GM08714 (cell line): ENCODE data around the gene PSD.
A peak's percentile ranks its signal among the peaks of the same experiment; 100 is the strongest.
"Not testable (repeated sequence)": the region's sequence is repeated elsewhere in the genome, so short reads cannot be mapped to it uniquely, and the experiment has no call there.

Experiments
- H3K4me3 ChIP-seq: fragments of 200-500 bp; sonication (Bioruptor generic); 2 replicates; pipeline ENCODE4 v1.5.1; 2014; ENCODE audit warnings: mild to moderate bottlenecking, low read length, inconsistent platforms
- ZNF274 ChIP-seq: IDR thresholded peaks from 2 replicates; pipeline ENCODE4 v1.6.1; 2012; ENCODE audit warnings: mild to moderate bottlenecking, low read depth, low read length

Gene PSD

GRCh38 chr10:102418622-102419268 is at the start of gene PSD:
TSS of gene PSD (minus strand) at chr10:102418785. CDS start at chr10:102417038, 1,747 bp downstream.
- no peak for TF ChIP-seq ZNF274

DNA sequence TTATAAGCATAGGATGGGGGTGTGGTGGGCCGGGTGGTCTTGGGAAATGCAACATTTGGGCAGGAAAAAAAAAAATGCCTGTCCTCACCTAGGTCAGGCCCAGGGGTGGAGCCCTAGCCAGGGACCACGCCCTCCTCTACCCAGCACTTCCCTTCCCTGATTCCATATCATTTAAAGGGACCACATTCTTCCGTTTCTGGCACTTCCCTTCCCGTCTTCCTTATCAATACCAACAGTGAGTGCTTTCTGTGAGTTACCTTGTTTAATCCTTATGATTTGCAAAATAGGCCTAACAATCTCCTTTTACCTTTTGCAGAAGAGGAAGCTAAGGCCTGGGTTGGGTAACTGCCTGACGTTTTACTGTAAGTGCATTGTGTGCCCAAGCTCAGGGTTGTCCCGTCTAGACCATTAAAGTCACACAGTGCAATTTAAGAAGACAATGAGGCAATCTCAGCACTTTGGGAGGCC is 49.4 kb upstream of the PSD start:
- TF ChIP-seq ZNF274, result no peak
- H3K4me3 ChIP-seq, result no peak overlapping the region

More at GRCh38 chr10:102418622-102419268, at the start of gene PSD:
- H3K4me3 ChIP-seq, result peak within 1 kb of the TSS; percentile 74; the same call in 1 of the 2 replicates

GRCh38 chr10:102467318-102467717 is 48.7 kb upstream of the PSD start:
- TF ChIP-seq ZNF274, result no peak
- no peak overlapping the region for H3K4me3 ChIP-seq

DNA sequence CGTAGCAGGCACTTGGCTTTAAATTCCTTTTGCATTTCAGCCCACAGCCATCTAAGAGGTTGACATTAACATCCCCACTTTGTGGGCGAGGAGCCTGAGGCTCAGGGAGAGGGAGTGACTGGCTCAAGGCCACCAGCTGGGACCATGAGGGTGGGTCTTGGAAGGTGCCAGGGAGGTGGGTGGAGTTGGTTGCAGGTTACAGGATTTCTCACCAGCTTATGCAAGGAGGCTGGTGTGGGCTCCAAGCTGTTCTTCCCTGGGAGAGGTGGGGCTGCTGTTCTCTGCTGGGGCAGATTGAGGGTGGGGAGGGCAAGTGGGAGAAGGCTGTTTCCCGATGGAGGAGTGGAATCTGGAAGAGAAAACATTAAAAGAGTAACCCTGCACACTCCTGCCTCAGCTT is 46.9 kb upstream of the PSD start:
- H3K4me3 ChIP-seq, result no peak overlapping the region
- no peak for TF ChIP-seq ZNF274

DNA sequence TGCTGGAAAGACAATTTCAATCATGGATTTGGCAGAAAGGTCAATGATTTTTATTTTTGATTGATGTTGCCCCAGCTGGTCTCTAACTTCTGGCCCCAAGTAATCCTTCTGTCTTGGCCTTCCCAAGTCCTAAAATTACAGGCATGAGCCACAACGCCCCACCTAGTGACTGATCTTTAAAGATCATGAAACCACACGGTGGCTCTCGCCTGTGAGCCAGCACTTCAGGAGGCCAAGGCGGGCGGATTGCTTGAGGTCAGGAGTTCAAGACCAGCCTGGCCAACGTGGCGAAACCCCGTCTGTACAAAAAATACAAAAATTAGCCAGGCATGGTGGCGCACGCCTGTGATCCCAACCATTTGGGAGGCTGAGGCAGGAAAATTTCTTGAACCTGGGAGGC is 45.4 kb upstream of the PSD start:
- no peak overlapping the region for H3K4me3 ChIP-seq
- no peak for TF ChIP-seq ZNF274

DNA sequence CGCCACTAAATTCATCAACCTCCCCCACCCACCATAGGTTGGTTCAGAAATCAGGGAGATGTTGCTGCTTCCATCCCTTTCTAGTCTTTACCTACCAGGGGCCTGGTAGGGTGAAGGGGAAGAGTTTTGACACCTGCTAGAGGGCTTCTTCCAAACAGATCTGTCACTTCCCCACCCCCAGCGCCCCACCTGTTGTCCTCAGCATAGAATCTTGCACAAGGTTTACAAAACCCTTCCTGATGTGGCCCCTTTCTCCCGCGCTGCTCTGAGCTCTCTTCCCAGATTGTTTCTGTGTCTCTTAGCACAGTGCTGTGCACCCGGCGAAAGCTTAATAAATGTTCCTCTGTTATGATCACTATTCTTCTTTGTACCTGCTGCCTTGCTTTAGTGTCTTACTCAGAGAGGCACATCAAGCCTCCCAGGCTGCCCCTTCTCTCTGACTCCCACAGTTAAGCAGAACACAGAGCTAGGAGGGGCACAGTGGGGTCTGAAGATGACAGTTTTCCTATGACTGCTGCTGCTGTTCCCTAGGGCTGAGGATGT is 44.0 kb upstream of the PSD start:
- H3K4me3 ChIP-seq, result no peak overlapping the region
- TF ChIP-seq ZNF274, result no peak

GRCh38 chr10:102461187-102462054 is 42.8 kb upstream of the PSD start:
- TF ChIP-seq ZNF274, result no peak
- H3K4me3 ChIP-seq, result peak overlapping the region; percentile 69

- TF ChIP-seq ZNF274, result no peak
- H3K4me3 ChIP-seq, result no peak overlapping the region; the same call in 1 of the 2 replicates
These were observed 42.2 kb upstream of the PSD start for GRCh38 chr10:102460836-102461186.

GRCh38 chr10:102458656-102459055 is 40.1 kb upstream of the PSD start:
- H3K4me3 ChIP-seq, result no peak overlapping the region
- no peak for TF ChIP-seq ZNF274

- no peak for TF ChIP-seq ZNF274
- no peak overlapping the region for H3K4me3 ChIP-seq
These were observed 39.1 kb upstream of the PSD start for GRCh38 chr10:102457591-102458150.

DNA sequence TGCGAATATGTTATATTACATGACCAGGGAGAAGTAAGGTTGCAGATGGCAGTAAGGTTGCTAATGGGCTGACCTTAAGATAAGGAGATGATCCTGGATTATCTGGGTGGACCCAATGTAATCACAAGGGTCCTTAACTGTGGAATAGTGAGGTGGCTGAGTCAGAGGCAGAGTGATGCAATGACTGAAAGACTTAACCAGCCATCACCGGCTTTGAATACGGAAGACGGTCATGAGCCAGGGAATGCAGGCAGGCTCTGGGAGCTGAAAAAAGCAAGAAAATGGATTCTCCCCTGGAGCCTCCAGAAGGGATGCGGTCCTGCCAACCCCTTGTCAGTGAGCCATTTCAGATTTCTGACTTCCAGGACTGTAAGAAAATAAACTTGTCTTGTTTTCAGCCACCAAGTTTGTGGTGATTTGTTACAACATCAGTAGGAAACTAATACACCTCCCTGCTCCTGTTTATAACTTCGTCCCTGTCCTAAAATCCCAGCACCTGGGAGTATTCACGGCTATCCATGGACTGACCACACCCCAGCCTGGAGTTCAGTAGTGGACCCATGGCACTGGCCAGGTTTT is 37.4 kb upstream of the PSD start:
- TF ChIP-seq ZNF274, result no peak

GRCh38 chr10:102454662-102455487 is 36.3 kb upstream of the PSD start:
- not testable (repeated sequence) for H3K4me3 ChIP-seq

More for the DNA sequence above, 37.4 kb upstream of the PSD start:
- no peak overlapping the region for H3K4me3 ChIP-seq

DNA sequence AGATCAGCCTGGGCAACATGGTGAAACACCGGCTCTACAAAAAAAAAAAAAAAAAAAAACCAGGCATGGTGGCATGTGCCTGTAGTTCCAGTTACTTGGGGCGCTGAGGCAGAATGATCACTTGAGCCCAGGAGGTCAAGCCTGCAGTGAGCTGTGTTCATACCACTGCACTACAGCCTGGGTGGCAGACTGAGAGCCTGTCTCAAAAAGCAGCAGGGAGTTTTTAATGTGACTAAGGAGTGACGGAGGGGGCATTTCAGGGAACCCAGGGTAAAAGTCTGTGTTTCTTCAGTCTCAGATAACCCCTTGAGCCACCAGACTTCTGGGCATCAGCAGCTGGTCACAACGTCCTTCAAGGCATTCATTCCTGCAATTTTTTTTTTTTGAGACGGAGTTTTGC is 34.9 kb upstream of the PSD start:
- H3K4me3 ChIP-seq, result no peak overlapping the region
- no peak for TF ChIP-seq ZNF274

- no peak for TF ChIP-seq ZNF274
- no peak overlapping the region for H3K4me3 ChIP-seq
These were observed 34.2 kb upstream of the PSD start for GRCh38 chr10:102452672-102453340.
